Spinal cord (tissue), 10 donors: ENCODE measurements around the gene PIGX. TPM values are rescaled to one million over a fixed set of nuclear protein-coding genes. Genes with fewer than 3 reads are reported as not detected.

Experiments
- DNase-seq, 6 donors: peaks; one replicate each; pipeline versions ENCODE4 v3.0.0 to v3.0.0-alpha.2; 2013 to 2015; ENCODE audit warnings: low spot score in 6 of 6, low read depth in 4 of 6
- H3K27ac ChIP-seq: one replicate; pipeline ENCODE4 v1.5.1; 2013; ENCODE audit warnings: low read depth, low read length, control low read depth
- H3K27me3 ChIP-seq: one replicate; pipeline ENCODE4 v1.6.1; 2013; ENCODE audit warnings: low read length; ENCODE audit not compliant: control insufficient read depth, insufficient read depth
- H3K36me3 ChIP-seq: one replicate; pipeline ENCODE4 v1.6.1; 2013; ENCODE audit warnings: low read length; ENCODE audit not compliant: control insufficient read depth, insufficient read depth
- H3K4me1 ChIP-seq: one replicate; pipeline ENCODE4 v1.6.1; 2013; ENCODE audit warnings: low read length; ENCODE audit not compliant: control insufficient read depth, insufficient read depth
- H3K4me3 ChIP-seq: one replicate; pipeline ENCODE4 v1.5.1; 2013; ENCODE audit warnings: low read depth, low read length, control low read depth
- H3K9me3 ChIP-seq: one replicate; pipeline ENCODE4 v1.6.1; 2013; ENCODE audit warnings: low read length; ENCODE audit not compliant: control insufficient read depth, insufficient read depth
- WGBS: methylation state at CpG from one replicate; pipeline ENCODE4 v1.1.5; 2013; ENCODE audit warnings: missing lambda C conversion rate; ENCODE audit not compliant: insufficient coverage; 5-methylcytosine and 5-hydroxymethylcytosine counted together
- polyA plus RNA-seq, 2 donors: library from polyadenylated mRNA; unstranded; fragments of 120-200 nt; gene quantifications; one replicate each; pipeline ENCODE4 v1.2.1, GENCODE V29; 2013; ENCODE audit not compliant: insufficient read length in 2 of 2
- small RNA-seq: library from RNA; depleted of rRNA; stranded (forward); fragments of <200 nt; gene quantifications from one replicate; pipeline ENCODE3, GENCODE V24; 2014; ENCODE audit warnings: low replicate concordance
- total RNA-seq, 2 donors: library from RNA; depleted of rRNA in 1 of 2; stranded (reverse); fragments of 120-200 nt in 1 of 2; fragments of >200 nt in 1 of 2; gene quantifications; one replicate each; pipeline versions ENCODE4 v1.2.3 to v1.2.4, GENCODE V29; 2013 to 2014
- donor health status: healthy.

PIGX gene
- total and polyA plus RNA-seq, 4 donors, result 40.6 to 55.6 (median 49.7) TPM

DNA sequence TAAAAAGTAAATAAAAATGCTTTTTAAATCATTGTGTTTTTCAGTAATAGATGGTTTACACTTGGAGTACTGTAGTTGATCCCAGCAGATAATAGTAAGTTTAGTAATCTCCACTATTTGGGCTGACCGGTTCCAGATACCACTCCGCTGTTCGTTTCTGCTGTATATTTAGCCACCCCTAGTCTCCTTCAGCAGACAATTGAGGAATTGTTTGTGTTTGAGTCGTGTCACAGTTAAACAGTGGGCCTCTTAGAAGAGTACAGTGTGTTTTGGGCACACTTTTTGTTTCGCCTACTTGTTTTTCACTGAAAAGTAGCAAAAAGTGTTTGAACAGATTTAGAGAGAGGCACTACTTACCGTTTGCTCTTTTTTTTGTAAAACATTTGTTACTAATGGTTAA is 60.7 kb downstream of the PIGX start:
- peak in 2 of 6 donors; percentile 16 to 32 for DNase-seq
- 33% methylated on average over 5 of the region's 6 CpGs for WGBS
- Histone ChIP-seq H3K27me3 (no peaks in the 10 kb centered on the region), H3K36me3 (peaks cover 5% of the 10 kb centered on the region), H3K4me1 (peaks cover 6% of the 10 kb centered on the region), H3K27ac (peak overlapping the region; percentile 57), H3K9me3 (no peaks in the 10 kb centered on the region), H3K4me3 (no peak overlapping the region)

DNA sequence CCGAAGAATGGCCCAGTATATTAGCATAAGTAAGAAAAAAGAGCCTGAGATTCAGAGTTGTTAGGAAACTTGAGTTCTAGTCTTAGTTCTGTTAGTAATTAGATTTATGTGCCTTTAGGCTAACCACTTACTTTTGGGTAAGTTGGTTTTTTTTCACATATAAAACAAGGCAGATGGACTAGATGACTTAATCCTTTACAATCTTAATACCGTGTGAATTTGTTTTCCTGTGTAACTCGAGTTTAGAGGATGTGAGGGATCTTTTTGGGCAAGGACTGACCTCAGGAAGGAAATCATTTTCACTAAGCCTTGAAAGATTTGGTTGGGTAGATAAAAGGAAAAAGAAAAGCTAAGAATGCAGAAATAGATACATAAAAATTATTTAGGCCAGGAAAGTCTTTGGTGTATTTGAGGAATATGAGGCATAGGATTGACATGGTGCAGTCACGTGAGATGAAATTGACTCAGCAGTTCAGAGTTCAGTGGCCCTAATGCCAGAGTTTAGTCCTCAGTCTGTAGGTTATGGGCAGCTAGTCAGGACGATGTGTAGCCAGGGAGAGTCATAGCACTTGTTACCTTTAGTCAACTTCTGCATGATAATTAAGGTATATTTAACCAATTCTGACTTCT is 62.1 kb downstream of the PIGX start:
- Histone ChIP-seq H3K27me3 (no peaks in the 10 kb centered on the region), H3K27ac (no peak overlapping the region), H3K9me3 (no peaks in the 10 kb centered on the region), H3K4me3 (no peak overlapping the region), H3K4me1 (peaks cover 6% of the 10 kb centered on the region), H3K36me3 (no peaks in the 10 kb centered on the region)
- WGBS, result 100% methylated on average over 1 of the region's 5 CpGs
- no peak for DNase-seq

DNA sequence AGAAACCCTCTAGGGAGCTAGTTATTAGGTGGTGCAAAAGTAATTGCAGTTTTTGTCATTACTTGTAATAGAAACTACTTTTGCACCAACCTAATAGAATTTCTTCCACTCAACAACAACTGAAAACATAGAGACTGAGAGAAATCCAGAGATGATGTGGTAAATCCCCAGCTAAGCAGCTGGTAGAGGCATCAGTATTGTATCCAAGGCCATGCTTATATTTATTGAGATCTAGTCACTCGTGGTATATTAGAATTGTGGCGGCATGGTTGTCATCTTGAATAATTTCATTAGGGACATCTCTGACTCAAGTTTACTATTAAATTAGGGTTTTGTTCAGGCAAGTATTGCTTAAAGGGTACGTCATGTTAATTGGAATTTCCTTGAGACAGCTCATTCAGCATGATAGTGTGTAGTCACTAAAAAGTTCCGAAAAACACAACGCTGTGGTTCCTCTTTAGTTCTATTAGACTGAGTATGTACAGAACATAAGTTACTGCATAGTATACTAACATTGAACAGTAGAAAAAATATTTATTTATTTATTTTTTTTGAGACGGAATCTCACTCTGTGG is 62.8 kb downstream of the PIGX start:
- peaks cover 4% of the 10 kb centered on the region for H3K36me3 ChIP-seq
- 80% methylated on average over 1 of the region's 6 CpGs for WGBS
- H3K27ac ChIP-seq, result no peak overlapping the region
- no peaks in the 10 kb centered on the region for H3K27me3 ChIP-seq
- no peaks in the 10 kb centered on the region for H3K9me3 ChIP-seq
- H3K4me3 ChIP-seq, result no peak overlapping the region
- H3K4me1 ChIP-seq, result peaks cover 6% of the 10 kb centered on the region
- no peak for DNase-seq

DNA sequence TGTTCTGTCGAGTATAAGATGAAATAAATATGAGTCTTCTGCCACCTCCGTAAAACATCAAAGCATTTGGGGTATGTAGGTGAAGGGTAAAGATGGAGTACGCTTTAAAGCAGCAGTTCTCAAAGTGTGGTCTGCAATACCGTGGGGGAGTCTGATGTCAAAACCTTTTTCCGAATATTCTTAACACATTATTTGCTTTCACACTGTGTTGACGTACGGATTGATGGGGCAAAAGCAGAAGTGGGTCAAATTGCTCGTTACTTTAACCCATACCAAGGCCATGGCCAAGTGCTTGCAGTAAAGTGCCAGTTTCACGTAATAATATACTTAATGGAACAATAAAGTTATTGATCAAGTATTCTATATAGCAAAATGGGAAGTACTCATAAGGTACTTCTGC is 63.8 kb downstream of the PIGX start:
- H3K4me1 ChIP-seq, result peaks cover 6% of the 10 kb centered on the region
- H3K27me3 ChIP-seq, result no peaks in the 10 kb centered on the region
- DNase-seq, result no peak
- no peak overlapping the region for H3K27ac ChIP-seq
- peaks cover 4% of the 10 kb centered on the region for H3K36me3 ChIP-seq
- H3K9me3 ChIP-seq, result no peaks in the 10 kb centered on the region
- no CpG with 5 or more reads among the region's 9 CpGs for WGBS
- H3K4me3 ChIP-seq, result no peak overlapping the region

DNA sequence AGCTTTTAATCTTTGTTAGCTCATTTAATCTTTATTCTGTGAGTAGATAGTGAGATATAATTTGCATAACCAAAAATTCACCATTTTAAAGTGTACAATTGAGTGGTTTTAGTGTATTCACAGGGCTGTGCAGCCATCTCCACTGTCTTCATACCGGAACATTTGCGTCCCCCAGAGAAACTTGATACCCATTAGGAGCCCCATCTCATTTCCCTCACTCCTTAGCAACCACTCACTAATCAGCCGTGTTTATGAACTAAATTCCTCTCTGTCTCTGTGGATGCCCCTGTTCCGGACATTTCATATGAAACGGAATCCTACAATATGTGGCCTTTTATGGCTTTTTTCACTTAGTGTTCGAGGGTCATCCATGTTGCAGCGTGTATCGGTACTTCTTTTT is 65.7 kb downstream of the PIGX start:
- H3K36me3 ChIP-seq, result peaks cover 4% of the 10 kb centered on the region
- WGBS, result 80% methylated on average over 7 of the region's 8 CpGs
- no peak overlapping the region for H3K27ac ChIP-seq
- H3K9me3 ChIP-seq, result no peaks in the 10 kb centered on the region
- peak in 1 of 6 donors; percentile 73 for DNase-seq
- no peaks in the 10 kb centered on the region for H3K27me3 ChIP-seq
- peaks cover 6% of the 10 kb centered on the region for H3K4me1 ChIP-seq
- H3K4me3 ChIP-seq, result no peak overlapping the region

DNA sequence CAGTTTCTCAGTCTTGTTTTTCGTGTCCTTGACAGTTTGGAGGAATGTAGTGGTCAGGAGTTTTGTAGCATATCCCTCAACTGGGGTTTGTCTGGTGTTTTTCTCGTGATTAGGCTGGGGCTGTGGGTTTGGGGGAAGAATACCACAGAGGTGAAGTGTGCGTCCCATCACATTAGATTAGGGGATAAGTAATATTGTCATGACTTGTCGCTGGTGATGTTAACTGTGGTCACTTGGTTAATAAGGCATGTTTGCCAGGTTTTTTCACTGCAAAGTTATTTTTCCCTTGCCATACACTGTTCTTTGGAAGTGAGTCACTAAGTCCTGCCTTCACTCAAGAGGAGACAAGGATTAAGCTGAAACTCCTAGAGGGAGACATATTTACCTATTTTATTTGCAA is 66.6 kb downstream of the PIGX start:
- DNase-seq, result no peak

DNA sequence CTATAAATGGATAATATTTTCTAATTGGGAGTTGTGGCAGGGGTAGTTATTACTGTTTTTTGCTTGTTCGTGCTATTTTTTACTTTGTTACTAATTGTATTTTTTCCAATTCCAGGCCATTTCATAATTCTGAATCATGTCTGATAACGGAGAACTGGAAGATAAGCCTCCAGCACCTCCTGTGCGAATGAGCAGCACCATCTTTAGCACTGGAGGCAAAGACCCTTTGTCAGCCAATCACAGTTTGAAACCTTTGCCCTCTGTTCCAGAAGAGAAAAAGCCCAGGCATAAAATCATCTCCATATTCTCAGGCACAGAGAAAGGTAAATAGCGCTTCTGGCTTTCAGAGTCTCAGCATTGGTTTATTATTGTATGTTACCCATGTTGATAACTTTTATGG is 70.3 kb downstream of the PIGX start:
- Histone ChIP-seq H3K4me1 (no peaks in the 10 kb centered on the region), H3K27ac (no peak overlapping the region), H3K4me3 (no peak overlapping the region), H3K27me3 (no peaks in the 10 kb centered on the region), H3K9me3 (no peaks in the 10 kb centered on the region), H3K36me3 (peaks cover 4% of the 10 kb centered on the region)
- WGBS, result 100% methylated on average over 1 of the region's 4 CpGs
- no peak for DNase-seq

More for the DNA sequence above, 66.6 kb downstream of the PIGX start:
- no peak overlapping the region for H3K27ac ChIP-seq
- no peak overlapping the region for H3K4me3 ChIP-seq
- H3K9me3 ChIP-seq, result no peaks in the 10 kb centered on the region
- H3K36me3 ChIP-seq, result peaks cover 4% of the 10 kb centered on the region
- peaks cover 1% of the 10 kb centered on the region for H3K4me1 ChIP-seq
- WGBS, result 79% methylated on average over 3 of the region's 4 CpGs
- H3K27me3 ChIP-seq, result no peaks in the 10 kb centered on the region

Small RNA genes within 50 kb of the gene (small RNA-seq; reads per million reads assigned to genes)
- gene RNU4-89P (not detected), gene RNU6-42P (not detected), gene RNU6-646P (not detected)

Other genes starting within 250 kb of the PIGX start
- 10 to 100 TPM; 19.4 to 20.6 TPM for gene RNF168, start 208.6 kb upstream of the PIGX start, total RNA-seq
- 10 to 100 TPM; 13.2 to 13.5 TPM for gene RNF168, start 208.6 kb upstream of the PIGX start, polyA plus RNA-seq
- gene SMCO1, start 197.0 kb upstream of the PIGX start, total RNA-seq, result not detected
- under 1 TPM in 1 of 2 donors, not detected in 1; 0.23 TPM for gene SMCO1, start 197.0 kb upstream of the PIGX start, polyA plus RNA-seq
- 1 to 10 TPM; 5.9 to 10.0 TPM for gene WDR53, start 143.8 kb upstream of the PIGX start, total RNA-seq
- gene WDR53, start 143.8 kb upstream of the PIGX start, polyA plus RNA-seq, result 10 to 100 TPM; 11.5 to 16.8 TPM
- 10 to 100 TPM; 12.6 to 31.3 TPM for gene FBXO45, start 143.7 kb upstream of the PIGX start, total RNA-seq
- gene FBXO45, start 143.7 kb upstream of the PIGX start, polyA plus RNA-seq, result 10 to 100 TPM; 21.7 to 26.0 TPM
- gene NRROS, start 72.7 kb upstream of the PIGX start, total RNA-seq, result 1 to 10 TPM; 3.0 to 3.2 TPM
- gene NRROS, start 72.7 kb upstream of the PIGX start, polyA plus RNA-seq, result 1 to 10 TPM; 3.4 to 4.3 TPM
- gene CEP19, start 127 bp upstream of the PIGX start, total RNA-seq, result 1 to 10 TPM; 5.8 to 9.4 TPM
- 10 to 100 TPM; 11.2 to 11.7 TPM for gene CEP19, start 127 bp upstream of the PIGX start, polyA plus RNA-seq
- gene PAK2, start 27.5 kb downstream of the PIGX start, total RNA-seq, result 10 to 100 TPM; 36.9 to 57.7 TPM
- 10 to 100 TPM; 57.2 to 82.5 TPM for gene PAK2, start 27.5 kb downstream of the PIGX start, polyA plus RNA-seq
- 10 to 100 TPM; 41.8 to 64.9 TPM for gene SENP5, start 155.5 kb downstream of the PIGX start, total RNA-seq
- 10 to 100 TPM; 29.0 to 38.4 TPM for gene SENP5, start 155.5 kb downstream of the PIGX start, polyA plus RNA-seq
- gene NCBP2, start 230.2 kb downstream of the PIGX start, total RNA-seq, result 10 to 100 TPM; 53.3 to 67.1 TPM
- 100 to 1,000 TPM; 121 to 143 TPM for gene NCBP2, start 230.2 kb downstream of the PIGX start, polyA plus RNA-seq